ENCODE measurements around the gene ZBTB45.

The ZBTB45 gene

GRCh38 chr19:58543826-58544590 lies 24.4 kb upstream of the ZBTB45 start, which contains the start of gene TRIM28 (continued):
- peak; percentile 48; the same call in 1 of the 2 replicates for TF ChIP-seq FEZF1 (tag by site-specific recombination; IDR thresholded peaks at IDR 0.05)
- peak; percentile 88 for TF ChIP-seq PATZ1 (tag by site-specific recombination; IDR thresholded peaks at IDR 0.05)
- TF ChIP-seq, protein P1, sequence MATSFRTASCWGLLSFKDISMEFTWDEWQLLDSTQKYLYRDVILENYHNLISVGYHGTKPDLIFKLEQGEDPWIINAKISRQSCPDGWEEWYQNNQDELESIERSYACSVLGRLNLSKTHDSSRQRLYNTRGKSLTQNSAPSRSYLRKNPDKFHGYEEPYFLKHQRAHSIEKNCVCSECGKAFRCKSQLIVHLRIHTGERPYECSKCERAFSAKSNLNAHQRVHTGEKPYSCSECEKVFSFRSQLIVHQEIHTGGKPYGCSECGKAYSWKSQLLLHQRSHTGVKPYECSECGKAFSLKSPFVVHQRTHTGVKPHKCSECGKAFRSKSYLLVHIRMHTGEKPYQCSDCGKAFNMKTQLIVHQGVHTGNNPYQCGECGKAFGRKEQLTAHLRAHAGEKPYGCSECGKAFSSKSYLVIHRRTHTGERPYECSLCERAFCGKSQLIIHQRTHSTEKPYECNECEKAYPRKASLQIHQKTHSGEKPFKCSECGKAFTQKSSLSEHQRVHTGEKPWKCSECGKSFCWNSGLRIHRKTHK (tag by site-specific recombination; IDR thresholded peaks at IDR 0.05) = no peak
- peak; percentile 98 for TF ChIP-seq ZNF629 (tag by site-specific recombination; IDR thresholded peaks at IDR 0.05)
- TF ChIP-seq ZNF362 (tag by site-specific recombination; IDR thresholded peaks at IDR 0.05) = no peak
- TF ChIP-seq, protein P2, sequence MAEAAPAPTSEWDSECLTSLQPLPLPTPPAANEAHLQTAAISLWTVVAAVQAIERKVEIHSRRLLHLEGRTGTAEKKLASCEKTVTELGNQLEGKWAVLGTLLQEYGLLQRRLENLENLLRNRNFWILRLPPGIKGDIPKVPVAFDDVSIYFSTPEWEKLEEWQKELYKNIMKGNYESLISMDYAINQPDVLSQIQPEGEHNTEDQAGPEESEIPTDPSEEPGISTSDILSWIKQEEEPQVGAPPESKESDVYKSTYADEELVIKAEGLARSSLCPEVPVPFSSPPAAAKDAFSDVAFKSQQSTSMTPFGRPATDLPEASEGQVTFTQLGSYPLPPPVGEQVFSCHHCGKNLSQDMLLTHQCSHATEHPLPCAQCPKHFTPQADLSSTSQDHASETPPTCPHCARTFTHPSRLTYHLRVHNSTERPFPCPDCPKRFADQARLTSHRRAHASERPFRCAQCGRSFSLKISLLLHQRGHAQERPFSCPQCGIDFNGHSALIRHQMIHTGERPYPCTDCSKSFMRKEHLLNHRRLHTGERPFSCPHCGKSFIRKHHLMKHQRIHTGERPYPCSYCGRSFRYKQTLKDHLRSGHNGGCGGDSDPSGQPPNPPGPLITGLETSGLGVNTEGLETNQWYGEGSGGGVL (tag by site-specific recombination; IDR thresholded peaks at IDR 0.05) = peak; percentile 23; the same call in 1 of the 2 replicates
- no peak for TF ChIP-seq ZSCAN5A (tag by site-specific recombination; IDR thresholded peaks at IDR 0.05)
- peak; percentile 73; the same call in 1 of the 2 replicates for TF ChIP-seq ZNF335 (tag by site-specific recombination; conservative IDR thresholded peaks at IDR 0.05)
- no peak for TF ChIP-seq ZNF121 (tag by site-specific recombination; IDR thresholded peaks at IDR 0.05)
- TF ChIP-seq, protein P3, sequence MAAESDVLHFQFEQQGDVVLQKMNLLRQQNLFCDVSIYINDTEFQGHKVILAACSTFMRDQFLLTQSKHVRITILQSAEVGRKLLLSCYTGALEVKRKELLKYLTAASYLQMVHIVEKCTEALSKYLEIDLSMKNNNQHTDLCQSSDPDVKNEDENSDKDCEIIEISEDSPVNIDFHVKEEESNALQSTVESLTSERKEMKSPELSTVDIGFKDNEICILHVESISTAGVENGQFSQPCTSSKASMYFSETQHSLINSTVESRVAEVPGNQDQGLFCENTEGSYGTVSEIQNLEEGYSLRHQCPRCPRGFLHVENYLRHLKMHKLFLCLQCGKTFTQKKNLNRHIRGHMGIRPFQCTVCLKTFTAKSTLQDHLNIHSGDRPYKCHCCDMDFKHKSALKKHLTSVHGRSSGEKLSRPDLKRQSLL (tag by site-specific recombination; IDR thresholded peaks at IDR 0.05) = no peak
- TF ChIP-seq, protein P4, sequence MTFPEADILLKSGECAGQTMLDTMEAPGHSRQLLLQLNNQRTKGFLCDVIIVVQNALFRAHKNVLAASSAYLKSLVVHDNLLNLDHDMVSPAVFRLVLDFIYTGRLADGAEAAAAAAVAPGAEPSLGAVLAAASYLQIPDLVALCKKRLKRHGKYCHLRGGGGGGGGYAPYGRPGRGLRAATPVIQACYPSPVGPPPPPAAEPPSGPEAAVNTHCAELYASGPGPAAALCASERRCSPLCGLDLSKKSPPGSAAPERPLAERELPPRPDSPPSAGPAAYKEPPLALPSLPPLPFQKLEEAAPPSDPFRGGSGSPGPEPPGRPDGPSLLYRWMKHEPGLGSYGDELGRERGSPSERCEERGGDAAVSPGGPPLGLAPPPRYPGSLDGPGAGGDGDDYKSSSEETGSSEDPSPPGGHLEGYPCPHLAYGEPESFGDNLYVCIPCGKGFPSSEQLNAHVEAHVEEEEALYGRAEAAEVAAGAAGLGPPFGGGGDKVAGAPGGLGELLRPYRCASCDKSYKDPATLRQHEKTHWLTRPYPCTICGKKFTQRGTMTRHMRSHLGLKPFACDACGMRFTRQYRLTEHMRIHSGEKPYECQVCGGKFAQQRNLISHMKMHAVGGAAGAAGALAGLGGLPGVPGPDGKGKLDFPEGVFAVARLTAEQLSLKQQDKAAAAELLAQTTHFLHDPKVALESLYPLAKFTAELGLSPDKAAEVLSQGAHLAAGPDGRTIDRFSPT (tag by site-specific recombination; IDR thresholded peaks at IDR 0.05) = peak; percentile 94
- no peak; the same call in 1 of the 2 replicates for TF ChIP-seq KLF16 (tag by site-specific recombination; IDR thresholded peaks at IDR 0.05)
- TF ChIP-seq RBAK (tag by site-specific recombination; IDR thresholded peaks at IDR 0.05) = no peak
- TF ChIP-seq PRDM10 (tag by site-specific recombination; IDR thresholded peaks at IDR 0.05) = peak; percentile 77
- no peak for TF ChIP-seq ZSCAN16 (tag by site-specific recombination; IDR thresholded peaks at IDR 0.05)
- TF ChIP-seq ZFP37 (tag by site-specific recombination; IDR thresholded peaks at IDR 0.05) = peak; percentile 9; the same call in 1 of the 2 replicates
- peak; percentile 81 for TF ChIP-seq GLIS1 (tag by site-specific recombination; IDR thresholded peaks at IDR 0.05)
- peak; percentile 36; the same call in 1 of the 2 replicates for TF ChIP-seq ZNF677 (tag by site-specific recombination; IDR thresholded peaks at IDR 0.05)
- TF ChIP-seq MEIS1 (CRISPR knock-in tag; IDR thresholded peaks at IDR 0.05; ENCODE audit: borderline replicate concordance) = no peak
- TF ChIP-seq ZNF596 (tag by site-specific recombination; IDR thresholded peaks at IDR 0.05) = no peak
- no peak for TF ChIP-seq ZNF626 (tag by site-specific recombination; IDR thresholded peaks at IDR 0.05)
- peak; percentile 81 for TF ChIP-seq ZBTB17 (tag by site-specific recombination; IDR thresholded peaks at IDR 0.05)
- no peak for TF ChIP-seq EGR2 (tag by site-specific recombination; IDR thresholded peaks at IDR 0.05; ENCODE audit: low read depth)
- TF ChIP-seq ZNF10 (tag by site-specific recombination; IDR thresholded peaks at IDR 0.05) = no peak
